Activated T-helper 2 cell treated with anti-CD3 and anti-CD28 coated beads, Interferon-gamma antibody, Interleukin-2, Interleukin-4, amounts not matched to agents 10 μg/mL and 5 μg/mL and 100 μg/mL, durations not matched to agents 14 hours and 24 hours and 36 hours (primary cell): Measurements from ENCODE around the gene FAM210B. TPM values are rescaled to one million over a fixed set of nuclear protein-coding genes. Genes with fewer than 3 reads are reported as not detected.
"Not testable (repeated sequence)": the region's sequence is repeated elsewhere in the genome, so short reads cannot be mapped to it uniquely, and the experiment has no call there.

ENCODE experiments used
- DNase-seq: peaks from one replicate; pipeline ENCODE4 v3.0.0; 2021; ENCODE audit warnings: low spot score
- H3K27ac Mint-ChIP-seq: one replicate; pipeline ENCODE4 v1.8.0; 2021; ENCODE audit warnings: mixed read lengths
- H3K27me3 Mint-ChIP-seq: one replicate; pipeline ENCODE4 v1.8.0; 2021; ENCODE audit warnings: low read depth, mixed read lengths
- H3K36me3 Mint-ChIP-seq: one replicate; pipeline ENCODE4 v1.8.0; 2021; ENCODE audit warnings: low read depth, mixed read lengths
- H3K4me1 Mint-ChIP-seq: one replicate; pipeline ENCODE4 v1.8.0; 2021; ENCODE audit warnings: low read depth, mixed read lengths
- H3K4me3 Mint-ChIP-seq: one replicate; pipeline ENCODE4 v1.8.0; 2021; ENCODE audit warnings: low read depth, mild to moderate bottlenecking, moderate library complexity, mixed read lengths
- H3K9me3 Mint-ChIP-seq: one replicate; pipeline ENCODE4 v1.8.0; 2021; ENCODE audit warnings: mixed read lengths
- intact Hi-C: fragments of 100-400 bp; cut with micrococcal nuclease; formaldehyde crosslinking; loops from one replicate; pipeline ENCODE4 v1.15.1; 2023
- total RNA-seq: library from RNA; stranded (reverse); gene quantifications from 2 replicates; pipeline ENCODE4 v1.2.3, GENCODE V29; 2022

FAM210B gene, protein sequence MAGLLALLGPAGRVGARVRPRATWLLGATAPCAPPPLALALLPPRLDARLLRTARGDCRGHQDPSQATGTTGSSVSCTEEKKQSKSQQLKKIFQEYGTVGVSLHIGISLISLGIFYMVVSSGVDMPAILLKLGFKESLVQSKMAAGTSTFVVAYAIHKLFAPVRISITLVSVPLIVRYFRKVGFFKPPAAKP
- 9.2 TPM in 2 replicates for total RNA-seq

DNA sequence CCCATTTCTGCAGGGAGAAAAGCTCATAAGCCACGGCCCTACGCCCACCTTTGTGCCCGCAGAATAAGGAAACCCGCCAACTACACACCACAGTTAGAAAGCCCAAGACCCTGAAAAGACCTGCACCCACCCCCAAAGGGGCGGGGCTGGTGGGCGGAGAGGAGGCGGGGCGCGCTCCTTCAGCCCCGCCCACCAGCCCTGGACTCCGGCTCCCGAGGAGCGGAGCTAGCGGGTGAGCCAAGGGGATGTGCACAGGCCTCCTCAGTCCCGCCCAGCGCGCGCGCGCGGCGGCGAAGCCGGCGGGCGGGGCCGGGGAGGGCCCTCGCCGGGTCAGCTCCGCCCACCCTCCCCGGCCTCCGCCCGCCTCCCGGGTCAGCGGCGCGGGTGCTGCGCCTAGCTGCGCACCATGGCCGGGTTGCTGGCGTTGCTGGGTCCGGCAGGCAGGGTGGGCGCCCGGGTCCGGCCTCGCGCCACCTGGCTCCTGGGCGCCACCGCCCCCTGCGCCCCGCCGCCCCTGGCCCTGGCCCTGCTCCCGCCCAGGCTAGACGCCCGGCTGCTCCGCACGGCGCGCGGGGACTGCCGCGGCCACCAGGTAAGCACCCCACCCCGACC, at the start of gene FAM210B:
Gene FAM210B, plus strand, starts transcription at position 375 of the 612 bp plus-strand sequence. Its CDS starts 32 bp downstream, at position 407.
- H3K36me3 Mint-ChIP-seq: no peaks in the 10 kb centered on the region
- no peaks in the 10 kb centered on the region for H3K9me3 Mint-ChIP-seq
- intact Hi-C loops: loop anchor here (1.0 kb wide), 1 partner anchor 34 kb away; the partner anchor contains the start of genes AURKA and CSTF1
- peak within 1 kb of the TSS; percentile 63 for H3K27ac Mint-ChIP-seq
- peak; percentile 74 for DNase-seq
- peak within 1 kb of the TSS; percentile 86 for H3K4me3 Mint-ChIP-seq
- peaks cover 10% of the 10 kb centered on the region for H3K27me3 Mint-ChIP-seq
- H3K4me1 Mint-ChIP-seq: peaks cover 10% of the 10 kb centered on the region

DNA sequence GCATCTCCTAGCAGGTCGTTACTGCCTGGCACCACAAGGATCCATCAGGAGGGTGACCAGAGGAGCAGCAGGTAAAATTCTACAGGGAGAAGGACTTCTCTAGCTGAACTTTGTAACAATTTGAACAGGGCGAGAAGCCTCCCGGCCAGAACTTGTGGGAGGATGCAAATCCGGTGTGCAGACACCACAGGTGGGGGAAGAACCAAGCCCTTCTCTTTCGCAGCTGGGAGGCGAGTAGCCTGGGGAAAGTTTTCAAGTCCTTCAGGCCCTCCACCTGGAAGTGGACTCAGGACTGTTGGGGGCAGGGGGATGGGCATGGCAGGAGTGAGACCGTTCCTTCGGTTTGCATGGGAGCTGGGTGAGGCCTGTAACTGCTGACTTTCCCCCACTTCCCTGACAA, 42.7 kb upstream of the FAM210B start:
- intact Hi-C loops: no loop called here
- Mint-ChIP-seq H3K27ac (no peak overlapping the region), H3K4me3 (no peak overlapping the region), H3K9me3 (no peaks in the 10 kb centered on the region), H3K4me1 (peaks cover 7% of the 10 kb centered on the region), H3K36me3 (no peaks in the 10 kb centered on the region), H3K27me3 (no peaks in the 10 kb centered on the region)
- no peak for DNase-seq

- Mint-ChIP-seq H3K27me3 (no peaks in the 10 kb centered on the region), H3K4me3 (no peak overlapping the region), H3K27ac (no peak overlapping the region), H3K36me3 (no peaks in the 10 kb centered on the region), H3K9me3 (no peaks in the 10 kb centered on the region), H3K4me1 (peaks cover 7% of the 10 kb centered on the region)
- no peak for DNase-seq
- intact Hi-C loops: no loop called here
Measured at GRCh38 chr20:56316483-56316882, 42.3 kb upstream of the FAM210B start.

DNA sequence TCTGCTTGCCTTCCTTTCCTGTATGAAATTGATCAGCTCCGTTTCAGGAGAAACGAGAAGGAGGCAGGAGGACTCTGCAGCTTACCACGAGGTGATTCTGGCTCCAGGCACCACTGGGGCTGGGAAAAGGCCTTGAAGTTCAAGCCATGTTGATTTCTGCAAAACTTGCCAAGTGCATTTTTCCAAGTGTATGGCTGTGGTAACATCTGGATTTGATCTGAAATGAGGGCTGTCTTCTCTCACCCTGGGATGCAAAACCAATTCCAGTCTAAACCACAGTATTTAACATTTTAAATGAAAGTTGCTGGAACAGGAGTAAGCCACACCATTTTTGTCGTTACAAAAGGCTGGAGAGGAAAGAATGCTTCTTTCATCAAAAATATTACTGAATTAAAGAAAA, 36.1 kb upstream of the FAM210B start:
- Mint-ChIP-seq H3K9me3 (no peaks in the 10 kb centered on the region), H3K4me1 (peaks cover 7% of the 10 kb centered on the region), H3K27ac (no peak overlapping the region), H3K4me3 (no peak overlapping the region), H3K36me3 (no peaks in the 10 kb centered on the region), H3K27me3 (peaks cover 3% of the 10 kb centered on the region)
- intact Hi-C loops: no loop called here
- DNase-seq: no peak

GRCh38 chr20:56323206-56323605, 35.6 kb upstream of the FAM210B start:
- no peak for DNase-seq
- Mint-ChIP-seq H3K27me3 (peaks cover 3% of the 10 kb centered on the region), H3K9me3 (no peaks in the 10 kb centered on the region), H3K36me3 (no peaks in the 10 kb centered on the region), H3K4me3 (no peak overlapping the region), H3K27ac (no peak overlapping the region), H3K4me1 (peaks cover 7% of the 10 kb centered on the region)
- intact Hi-C loops: no loop called here

GRCh38 chr20:56323656-56324055, 35.1 kb upstream of the FAM210B start:
- intact Hi-C loops: no loop called here
- Mint-ChIP-seq H3K27me3 (peaks cover 3% of the 10 kb centered on the region), H3K9me3 (no peaks in the 10 kb centered on the region), H3K4me3 (no peak overlapping the region), H3K4me1 (peaks cover 7% of the 10 kb centered on the region), H3K27ac (no peak overlapping the region), H3K36me3 (no peaks in the 10 kb centered on the region)
- no peak for DNase-seq

- Mint-ChIP-seq H3K36me3 (no peaks in the 10 kb centered on the region), H3K9me3 (no peaks in the 10 kb centered on the region), H3K4me1 (no peaks in the 10 kb centered on the region), H3K4me3 (no peak overlapping the region), H3K27ac (no peak overlapping the region), H3K27me3 (peaks cover 3% of the 10 kb centered on the region)
- intact Hi-C loops: no loop called here
- no peak for DNase-seq
Measured at GRCh38 chr20:56324806-56325205, 34.0 kb upstream of the FAM210B start.

DNA sequence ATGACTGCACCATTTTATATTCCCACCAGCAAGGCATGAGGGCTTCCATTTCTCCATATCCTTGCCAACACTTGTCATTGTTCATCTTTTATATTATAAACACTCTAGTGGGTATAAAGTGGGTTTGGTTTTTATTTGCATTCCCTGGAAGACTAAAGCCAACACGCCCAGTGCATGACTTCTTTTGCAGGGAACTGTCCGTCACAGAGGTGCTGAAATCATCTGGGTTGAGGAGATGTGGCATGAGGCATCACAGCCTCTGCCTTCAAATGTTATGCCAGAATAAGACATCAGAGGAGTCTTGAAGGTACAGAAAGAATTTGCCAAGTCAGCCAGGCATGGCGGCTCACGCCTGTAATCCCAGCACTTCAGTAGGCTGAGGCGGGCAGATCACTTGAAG, 29.9 kb upstream of the FAM210B start:
- H3K9me3 Mint-ChIP-seq: no peaks in the 10 kb centered on the region
- no peak overlapping the region for H3K27ac Mint-ChIP-seq
- no peak for DNase-seq
- H3K27me3 Mint-ChIP-seq: peaks cover 3% of the 10 kb centered on the region
- no peaks in the 10 kb centered on the region for H3K4me1 Mint-ChIP-seq
- intact Hi-C loops: no loop called here
- H3K4me3 Mint-ChIP-seq: no peak overlapping the region
- no peaks in the 10 kb centered on the region for H3K36me3 Mint-ChIP-seq

GRCh38 chr20:56336709-56337108, 22.1 kb upstream of the FAM210B start:
- DNase-seq, intact Hi-C loops, H3K27ac Mint-ChIP-seq, H3K36me3 Mint-ChIP-seq, H3K9me3 Mint-ChIP-seq, H3K4me1 Mint-ChIP-seq, H3K4me3 Mint-ChIP-seq: not testable (repeated sequence)
- H3K27me3 Mint-ChIP-seq: peaks cover 13% of the 10 kb centered on the region

- intact Hi-C loops: no loop called here
- Mint-ChIP-seq H3K9me3 (no peaks in the 10 kb centered on the region), H3K27me3 (peaks cover 51% of the 10 kb centered on the region), H3K36me3 (no peaks in the 10 kb centered on the region), H3K4me1 (no peaks in the 10 kb centered on the region), H3K27ac (no peak overlapping the region), H3K4me3 (no peak overlapping the region)
- DNase-seq: no peak
Measured at GRCh38 chr20:56342783-56343182, 16.0 kb upstream of the FAM210B start.

DNA sequence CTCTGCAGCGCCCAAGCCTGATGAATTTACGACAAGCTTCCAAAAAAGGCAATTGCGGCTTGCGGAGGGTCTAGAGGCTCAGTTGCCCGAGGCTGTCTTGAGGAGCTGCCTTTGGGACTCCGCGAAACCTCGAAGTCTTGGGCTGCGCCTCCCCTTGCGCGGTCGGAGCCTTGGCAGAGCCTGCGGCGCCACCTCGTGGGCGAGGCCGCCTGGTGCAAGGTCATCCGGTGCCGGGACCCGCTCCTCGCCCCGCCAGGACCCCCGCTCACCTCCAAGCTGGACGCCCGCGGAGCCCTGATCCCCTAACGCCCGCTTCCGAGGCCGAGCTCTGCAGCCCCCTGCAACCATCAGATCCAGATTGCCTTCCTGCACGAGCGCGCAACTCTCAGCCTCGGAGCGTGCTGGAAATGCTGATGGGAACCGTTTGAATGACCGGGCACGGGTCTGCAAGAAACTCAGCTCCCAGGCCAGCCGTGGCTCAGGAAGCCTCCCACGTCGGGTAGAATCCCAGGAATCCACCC, 14.9 kb upstream of the FAM210B start:
- no peak overlapping the region for H3K27ac Mint-ChIP-seq
- peaks cover 59% of the 10 kb centered on the region for H3K27me3 Mint-ChIP-seq
- H3K36me3 Mint-ChIP-seq: no peaks in the 10 kb centered on the region
- no peaks in the 10 kb centered on the region for H3K4me1 Mint-ChIP-seq
- H3K4me3 Mint-ChIP-seq: no peak overlapping the region
- intact Hi-C loops: loop anchor here (1.0 kb wide), 1 partner anchor 96 kb away; the partner anchor contains the start of gene MC3R
- no peaks in the 10 kb centered on the region for H3K9me3 Mint-ChIP-seq
- DNase-seq: peak; percentile 13

DNA sequence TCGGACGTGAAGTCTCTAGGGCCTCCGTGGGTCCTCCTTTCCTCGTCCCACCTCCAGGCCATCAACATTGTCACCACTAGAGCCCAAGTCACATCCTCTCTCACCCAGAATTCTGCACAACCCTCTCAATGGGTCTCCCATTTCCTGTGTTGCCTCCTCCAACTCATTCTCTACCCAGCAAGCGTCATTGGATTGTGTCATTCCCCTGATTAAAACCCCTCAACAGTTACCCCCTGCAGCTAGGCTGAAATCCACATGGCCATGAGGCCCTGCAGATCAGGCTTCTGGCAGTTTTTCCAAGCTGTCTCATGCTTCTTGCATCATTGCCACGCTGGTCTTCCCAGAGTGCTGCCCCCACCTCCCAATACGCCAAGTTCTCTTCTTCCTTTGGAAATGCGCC, 12.9 kb upstream of the FAM210B start:
- no peaks in the 10 kb centered on the region for H3K36me3 Mint-ChIP-seq
- peaks cover 51% of the 10 kb centered on the region for H3K27me3 Mint-ChIP-seq
- H3K9me3 Mint-ChIP-seq: no peaks in the 10 kb centered on the region
- intact Hi-C loops: no loop called here
- no peak overlapping the region for H3K27ac Mint-ChIP-seq
- no peak overlapping the region for H3K4me3 Mint-ChIP-seq
- no peaks in the 10 kb centered on the region for H3K4me1 Mint-ChIP-seq
- DNase-seq: no peak

GRCh38 chr20:56347628-56348304, 11.0 kb upstream of the FAM210B start:
- Mint-ChIP-seq H3K27me3 (peaks cover 41% of the 10 kb centered on the region), H3K9me3 (no peaks in the 10 kb centered on the region), H3K27ac (no peak overlapping the region), H3K4me1 (no peaks in the 10 kb centered on the region), H3K4me3 (no peak overlapping the region), H3K36me3 (no peaks in the 10 kb centered on the region)
- intact Hi-C loops: no loop called here
- DNase-seq: no peak
